ENCODE results near the gene TNIP2.

DNA sequence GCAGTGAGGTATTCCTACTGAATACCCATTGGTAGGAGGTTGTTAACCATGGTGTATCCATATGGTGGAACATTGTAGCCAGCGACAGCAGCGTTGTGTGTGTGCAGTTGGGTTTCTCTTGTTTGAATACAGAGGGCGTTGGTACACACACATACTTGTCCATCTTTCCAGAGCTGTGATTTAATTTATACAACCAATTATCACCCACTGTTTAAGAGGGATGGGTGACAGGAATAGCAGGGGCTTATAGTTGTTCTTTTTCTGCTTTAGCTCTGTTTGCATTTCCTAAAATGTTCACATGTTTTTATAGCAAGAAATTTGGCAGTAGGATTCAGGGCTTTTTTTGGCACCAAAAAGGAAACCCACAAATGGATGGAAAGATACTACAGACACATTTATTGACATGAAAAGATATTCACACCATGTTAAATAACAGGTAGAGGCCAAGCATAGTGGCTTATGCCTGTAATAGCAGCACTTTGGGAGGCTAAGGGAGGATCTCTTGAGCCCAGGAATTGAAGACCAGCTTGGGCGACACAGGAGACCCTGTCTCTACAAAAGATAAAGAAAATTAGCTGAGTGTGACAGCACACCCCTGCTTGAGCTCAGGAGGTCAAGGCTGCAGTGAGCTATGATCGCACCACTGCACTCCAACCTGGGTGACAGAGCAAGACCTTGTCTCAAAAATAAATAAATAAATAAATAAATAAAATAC, 60.6 kb downstream of the TNIP2 start:
- TF ChIP-seq, protein P1, sequence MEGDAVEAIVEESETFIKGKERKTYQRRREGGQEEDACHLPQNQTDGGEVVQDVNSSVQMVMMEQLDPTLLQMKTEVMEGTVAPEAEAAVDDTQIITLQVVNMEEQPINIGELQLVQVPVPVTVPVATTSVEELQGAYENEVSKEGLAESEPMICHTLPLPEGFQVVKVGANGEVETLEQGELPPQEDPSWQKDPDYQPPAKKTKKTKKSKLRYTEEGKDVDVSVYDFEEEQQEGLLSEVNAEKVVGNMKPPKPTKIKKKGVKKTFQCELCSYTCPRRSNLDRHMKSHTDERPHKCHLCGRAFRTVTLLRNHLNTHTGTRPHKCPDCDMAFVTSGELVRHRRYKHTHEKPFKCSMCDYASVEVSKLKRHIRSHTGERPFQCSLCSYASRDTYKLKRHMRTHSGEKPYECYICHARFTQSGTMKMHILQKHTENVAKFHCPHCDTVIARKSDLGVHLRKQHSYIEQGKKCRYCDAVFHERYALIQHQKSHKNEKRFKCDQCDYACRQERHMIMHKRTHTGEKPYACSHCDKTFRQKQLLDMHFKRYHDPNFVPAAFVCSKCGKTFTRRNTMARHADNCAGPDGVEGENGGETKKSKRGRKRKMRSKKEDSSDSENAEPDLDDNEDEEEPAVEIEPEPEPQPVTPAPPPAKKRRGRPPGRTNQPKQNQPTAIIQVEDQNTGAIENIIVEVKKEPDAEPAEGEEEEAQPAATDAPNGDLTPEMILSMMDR (IDR thresholded peaks at IDR 0.05): no peak
- TF ChIP-seq POLR2A (IDR thresholded peaks at IDR 0.05): no peak
